ENCODE data around the gene ZBTB46. TPM values are rescaled to one million over a fixed set of nuclear protein-coding genes. Genes with fewer than 3 reads are reported as not detected.

Gene ZBTB46
- total RNA-seq, 1 donor from 2014 or later, result 7.4 TPM

- TF ChIP-seq, protein P1, sequence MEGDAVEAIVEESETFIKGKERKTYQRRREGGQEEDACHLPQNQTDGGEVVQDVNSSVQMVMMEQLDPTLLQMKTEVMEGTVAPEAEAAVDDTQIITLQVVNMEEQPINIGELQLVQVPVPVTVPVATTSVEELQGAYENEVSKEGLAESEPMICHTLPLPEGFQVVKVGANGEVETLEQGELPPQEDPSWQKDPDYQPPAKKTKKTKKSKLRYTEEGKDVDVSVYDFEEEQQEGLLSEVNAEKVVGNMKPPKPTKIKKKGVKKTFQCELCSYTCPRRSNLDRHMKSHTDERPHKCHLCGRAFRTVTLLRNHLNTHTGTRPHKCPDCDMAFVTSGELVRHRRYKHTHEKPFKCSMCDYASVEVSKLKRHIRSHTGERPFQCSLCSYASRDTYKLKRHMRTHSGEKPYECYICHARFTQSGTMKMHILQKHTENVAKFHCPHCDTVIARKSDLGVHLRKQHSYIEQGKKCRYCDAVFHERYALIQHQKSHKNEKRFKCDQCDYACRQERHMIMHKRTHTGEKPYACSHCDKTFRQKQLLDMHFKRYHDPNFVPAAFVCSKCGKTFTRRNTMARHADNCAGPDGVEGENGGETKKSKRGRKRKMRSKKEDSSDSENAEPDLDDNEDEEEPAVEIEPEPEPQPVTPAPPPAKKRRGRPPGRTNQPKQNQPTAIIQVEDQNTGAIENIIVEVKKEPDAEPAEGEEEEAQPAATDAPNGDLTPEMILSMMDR (IDR thresholded peaks at IDR 0.05), result no peak
- no peak for TF ChIP-seq POLR2AphosphoS5 (IDR thresholded peaks at IDR 0.05; ENCODE audit: insufficient read depth in 1 of 2, low read depth in 1 of 2)
- no peak for TF ChIP-seq POLR2A (IDR thresholded peaks at IDR 0.05)
- intact Hi-C loops (cut with DNase I), result no loop called here
- no peak overlapping the region for H3K27ac ChIP-seq
- no peak overlapping the region for H3K4me3 ChIP-seq
- H3K27me3 ChIP-seq, result no peaks in the 10 kb centered on the region
- no peaks in the 10 kb centered on the region for H3K4me1 ChIP-seq
- H3K9me3 ChIP-seq, result no peaks in the 10 kb centered on the region
- no peak for DNase-seq (ENCODE audit: extremely low spot score in 2 of 2)
- H3K36me3 ChIP-seq, result no peaks in the 10 kb centered on the region
Observed at GRCh38 chr20:63810730-63811490, 20.2 kb downstream of the ZBTB46 start.

DNA sequence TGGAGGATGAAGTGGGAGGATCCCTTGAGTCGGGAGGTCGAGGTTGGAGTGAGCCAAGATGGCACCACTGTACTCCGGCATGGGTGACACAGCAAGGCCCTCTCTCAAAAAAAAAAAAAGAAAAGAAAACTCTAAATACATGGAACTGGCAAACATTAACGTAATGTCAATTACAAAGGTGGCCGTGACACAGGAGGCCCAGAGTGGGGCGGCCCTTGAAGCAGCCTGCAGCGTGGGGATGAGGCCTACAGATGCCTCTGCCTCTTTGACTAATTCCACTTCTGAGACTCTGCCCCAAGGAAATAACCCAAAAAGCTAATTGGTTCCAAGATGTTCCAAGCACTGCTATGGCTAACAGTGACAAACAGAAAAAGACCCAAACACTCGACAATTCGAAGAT is 21.2 kb downstream of the ZBTB46 start:
- no peaks in the 10 kb centered on the region for H3K36me3 ChIP-seq
- no peaks in the 10 kb centered on the region for H3K4me1 ChIP-seq
- intact Hi-C loops (cut with DNase I), result no loop called here
- no peak overlapping the region for H3K27ac ChIP-seq
- H3K27me3 ChIP-seq, result no peaks in the 10 kb centered on the region
- DNase-seq (ENCODE audit: extremely low spot score in 2 of 2), result no peak
- no peak overlapping the region for H3K4me3 ChIP-seq
- no peaks in the 10 kb centered on the region for H3K9me3 ChIP-seq
- TF ChIP-seq, protein P1 (IDR thresholded peaks at IDR 0.05), result no peak
- TF ChIP-seq POLR2AphosphoS5 (IDR thresholded peaks at IDR 0.05; ENCODE audit: insufficient read depth in 1 of 2, low read depth in 1 of 2), result no peak
- no peak for TF ChIP-seq POLR2A (IDR thresholded peaks at IDR 0.05)

- Histone ChIP-seq H3K27me3 (no peaks in the 10 kb centered on the region), H3K4me3 (no peak overlapping the region), H3K27ac (no peak overlapping the region), H3K9me3 (no peaks in the 10 kb centered on the region), H3K4me1 (no peaks in the 10 kb centered on the region), H3K36me3 (no peaks in the 10 kb centered on the region)
- intact Hi-C loops (cut with DNase I), result no loop called here
- DNase-seq (ENCODE audit: extremely low spot score in 2 of 2), result no peak
- no peak for TF ChIP-seq POLR2AphosphoS5 (IDR thresholded peaks at IDR 0.05; ENCODE audit: insufficient read depth in 1 of 2, low read depth in 1 of 2)
- TF ChIP-seq, protein P1 (IDR thresholded peaks at IDR 0.05), result no peak
- TF ChIP-seq POLR2A (IDR thresholded peaks at IDR 0.05), result no peak
Observed at GRCh38 chr20:63808964-63809674, 21.9 kb downstream of the ZBTB46 start.

- no peaks in the 10 kb centered on the region for H3K4me1 ChIP-seq
- no peak for DNase-seq (ENCODE audit: extremely low spot score in 2 of 2)
- H3K36me3 ChIP-seq, result no peaks in the 10 kb centered on the region
- no peak overlapping the region for H3K4me3 ChIP-seq
- TF ChIP-seq POLR2A (IDR thresholded peaks at IDR 0.05), result no peak
- TF ChIP-seq, protein P1 (IDR thresholded peaks at IDR 0.05), result no peak
- TF ChIP-seq POLR2AphosphoS5 (IDR thresholded peaks at IDR 0.05; ENCODE audit: insufficient read depth in 1 of 2, low read depth in 1 of 2), result no peak
- no peaks in the 10 kb centered on the region for H3K9me3 ChIP-seq
- intact Hi-C loops (cut with DNase I), result no loop called here
- H3K27me3 ChIP-seq, result no peaks in the 10 kb centered on the region
- no peak overlapping the region for H3K27ac ChIP-seq
Observed at GRCh38 chr20:63808145-63808724, 22.8 kb downstream of the ZBTB46 start.

Data from vagina (tissue), 2 donors.